Thyroid gland (tissue), 4 donors: Measurements from ENCODE around the gene GBE1.

Experiments used
- CTCF ChIP-seq, 6 experiments: fragments of 200-600 bp in 3 of 6; fragments of 450-650 bp in 3 of 6; sonication (generic) in 3 of 6; IDR thresholded peaks; one replicate each; pipeline ENCODE4 v1.5.1; 2016 to 2019; ENCODE audit warnings: antibody characterized with exemption in 6 of 6, mild to moderate bottlenecking in 2 of 6, inconsistent platforms in 1 of 6, moderate library complexity in 1 of 6
- POLR2A ChIP-seq, 2 donors: fragments of 450-650 bp; IDR thresholded peaks; one replicate each; pipeline ENCODE4 v1.6.1; 2017; ENCODE audit warnings: antibody characterized with exemption in 2 of 2, mild to moderate bottlenecking in 2 of 2, moderate library complexity in 1 of 2

GRCh38 chr3:81451611-81452010, 309.8 kb downstream of the GBE1 start:
- TF ChIP-seq CTCF (IDR thresholded peaks at IDR 0.05) (no peak), POLR2A (IDR thresholded peaks at IDR 0.05) (no peak)
